Measurements from ENCODE around the gene DLG2.

The DLG2 gene

GRCh38 chr11:83520849-83521248 is 2106.3 kb downstream of the DLG2 start:
- DNase-seq (ENCODE audit: low read depth): no peak

GRCh38 chr11:83511646-83512045 is 2115.5 kb downstream of the DLG2 start:
- DNase-seq (ENCODE audit: low read depth): no peak

DNA sequence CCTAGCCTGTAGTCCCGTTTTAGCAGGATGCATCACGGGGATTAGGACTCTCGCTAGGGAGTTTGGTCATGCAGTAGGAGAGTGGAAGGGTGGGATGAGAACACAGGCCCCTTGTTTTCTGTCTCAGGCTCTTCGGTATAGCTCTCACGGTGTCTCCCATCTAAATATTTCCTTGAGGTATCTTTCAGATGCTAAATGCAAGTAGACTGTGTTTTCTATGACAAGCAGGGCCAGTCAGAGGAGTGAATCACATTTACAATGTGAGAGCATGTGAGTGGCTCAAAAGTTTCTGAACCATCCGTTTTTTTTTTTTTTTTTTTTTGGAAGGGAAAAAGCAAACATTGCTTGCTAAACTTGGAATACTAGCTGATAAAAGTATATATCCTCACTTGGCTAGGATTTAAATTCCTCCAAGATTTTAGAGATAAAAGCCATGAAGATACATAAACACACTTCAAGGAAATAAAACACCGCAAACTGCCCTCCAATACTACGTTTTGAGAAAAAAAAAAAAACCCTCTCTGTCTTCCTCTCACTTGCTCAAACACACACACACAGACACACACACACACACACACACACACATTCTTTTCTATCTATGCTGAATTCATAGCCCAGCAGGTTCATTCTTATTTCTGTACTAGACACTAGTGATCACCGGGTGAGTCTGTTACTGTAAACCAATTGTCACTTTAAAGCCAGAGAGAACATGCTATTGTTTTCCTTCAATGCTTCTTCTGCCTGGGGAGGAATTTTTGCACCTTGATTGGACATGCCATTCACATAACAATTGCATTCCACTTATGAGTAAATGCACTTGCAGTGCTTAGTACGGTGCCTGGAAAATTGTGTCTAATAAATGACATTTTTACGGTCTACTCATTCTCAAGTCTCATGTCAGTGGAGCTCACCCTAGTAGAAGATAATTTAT is 2116.3 kb downstream of the DLG2 start:
- no peak for DNase-seq (ENCODE audit: low read depth)

DNA sequence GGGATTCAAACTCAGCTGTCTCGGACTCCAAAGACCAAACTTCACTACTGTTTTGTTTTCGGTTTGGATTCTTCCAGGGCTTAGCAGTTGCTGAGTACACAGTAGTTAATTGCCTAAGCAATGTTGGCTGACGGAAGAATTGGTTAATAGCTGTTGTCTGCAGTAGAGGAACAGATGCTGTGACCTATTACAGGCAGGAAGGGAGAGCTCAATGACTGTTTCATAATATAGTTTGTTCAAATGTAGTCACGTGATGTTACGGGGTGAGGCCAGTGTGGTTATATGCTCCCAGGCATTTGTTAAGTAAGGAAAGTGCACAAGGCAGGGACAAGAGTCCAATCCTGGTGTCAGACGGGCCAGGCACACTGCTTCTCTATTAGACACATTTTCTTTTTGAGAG is 2118.3 kb downstream of the DLG2 start:
- DNase-seq (ENCODE audit: low read depth): no peak

- DNase-seq (ENCODE audit: low read depth): no peak
Measured at GRCh38 chr11:83502041-83502440, 2125.1 kb downstream of the DLG2 start.

DNA sequence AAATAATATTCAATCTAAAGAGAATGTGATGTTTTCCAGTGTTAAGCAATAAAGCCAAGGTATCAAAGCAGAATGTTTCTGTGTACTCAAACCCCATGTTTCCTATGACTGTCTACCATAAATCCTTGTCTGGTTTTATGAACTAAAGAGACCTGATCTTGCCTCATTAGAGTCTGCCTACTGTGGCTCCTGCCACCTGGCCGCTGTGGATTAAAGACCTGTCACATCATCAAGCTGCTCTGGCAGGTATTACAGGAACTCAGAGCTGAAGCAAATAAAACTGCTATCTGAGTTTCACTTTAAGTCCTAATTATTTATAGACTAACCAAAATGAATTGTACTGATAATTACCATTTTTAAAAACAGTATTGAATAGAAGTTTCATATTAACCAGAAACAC is 2133.2 kb downstream of the DLG2 start:
- no peak for DNase-seq (ENCODE audit: low read depth)

- DNase-seq (ENCODE audit: low read depth): no peak
Measured at GRCh38 chr11:83493034-83493433, 2134.1 kb downstream of the DLG2 start.

GRCh38 chr11:83483808-83484207 is 2143.3 kb downstream of the DLG2 start:
- no peak for DNase-seq (ENCODE audit: low read depth)

DNA sequence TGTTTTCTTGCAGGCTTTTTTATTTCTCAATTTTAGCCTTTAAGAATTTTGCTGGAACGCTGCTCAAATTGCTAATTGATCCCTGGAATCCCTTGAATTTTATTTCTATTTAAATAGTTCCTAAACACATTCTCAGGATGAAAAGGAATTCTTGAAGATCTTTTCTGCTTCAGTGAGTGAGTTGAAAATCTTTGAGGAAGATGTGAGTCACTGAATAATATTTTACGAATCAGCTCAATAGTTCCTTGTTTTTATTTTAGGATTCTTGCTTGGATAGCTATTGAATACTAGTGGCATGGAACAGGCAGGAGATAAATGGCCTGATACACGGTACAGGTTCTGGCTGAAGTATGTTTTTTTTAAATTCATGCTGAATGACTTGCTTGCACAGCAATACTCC is 2146.3 kb downstream of the DLG2 start:
- no peak for DNase-seq (ENCODE audit: low read depth)

- no peak for DNase-seq (ENCODE audit: low read depth)
Measured at GRCh38 chr11:83480251-83480650, 2146.9 kb downstream of the DLG2 start.

DNA sequence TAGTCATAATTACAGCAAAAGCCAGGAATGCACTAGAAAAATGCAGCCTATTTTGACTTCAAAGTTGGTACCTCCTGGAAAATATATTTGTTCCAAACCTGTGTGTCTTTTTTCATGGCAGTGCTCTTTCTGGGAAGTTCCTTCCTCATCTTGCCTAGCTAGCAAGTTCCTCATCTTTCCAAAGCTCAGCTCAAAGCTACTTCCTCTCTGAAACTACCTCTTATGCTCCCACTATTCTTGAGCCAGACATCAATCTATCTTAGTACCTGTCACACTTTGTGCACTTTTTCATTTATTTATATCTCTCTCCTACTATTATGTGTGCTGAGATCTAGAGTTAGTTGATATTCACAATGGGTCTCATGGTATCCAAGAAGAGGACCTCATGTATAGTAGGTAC is 2149.4 kb downstream of the DLG2 start:
- no peak for DNase-seq (ENCODE audit: low read depth)

GRCh38 chr11:83475760-83476159 is 2151.4 kb downstream of the DLG2 start:
- no peak for DNase-seq (ENCODE audit: low read depth)

- no peak for DNase-seq (ENCODE audit: low read depth)
Measured at GRCh38 chr11:83473743-83474142, 2153.4 kb downstream of the DLG2 start.

DNA sequence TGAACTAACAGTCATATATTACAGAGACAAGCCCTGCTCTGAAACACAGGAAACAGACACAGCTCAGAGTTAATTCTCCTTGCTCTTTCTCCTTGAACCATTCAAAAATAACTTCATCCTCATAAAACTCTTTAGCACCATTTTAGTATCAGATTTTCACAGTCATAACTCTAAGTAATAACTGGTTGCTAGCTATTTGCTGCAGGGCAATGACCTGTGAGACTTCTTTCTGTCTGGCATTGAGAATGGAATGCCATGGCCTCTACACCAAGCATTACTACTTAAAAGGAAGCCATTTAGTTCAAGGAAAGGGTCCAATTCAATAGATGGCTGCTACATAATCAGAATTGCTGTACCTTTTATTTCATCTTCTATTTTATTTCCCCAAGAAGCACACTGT is 2154.3 kb downstream of the DLG2 start:
- no peak for DNase-seq (ENCODE audit: low read depth)

DNA sequence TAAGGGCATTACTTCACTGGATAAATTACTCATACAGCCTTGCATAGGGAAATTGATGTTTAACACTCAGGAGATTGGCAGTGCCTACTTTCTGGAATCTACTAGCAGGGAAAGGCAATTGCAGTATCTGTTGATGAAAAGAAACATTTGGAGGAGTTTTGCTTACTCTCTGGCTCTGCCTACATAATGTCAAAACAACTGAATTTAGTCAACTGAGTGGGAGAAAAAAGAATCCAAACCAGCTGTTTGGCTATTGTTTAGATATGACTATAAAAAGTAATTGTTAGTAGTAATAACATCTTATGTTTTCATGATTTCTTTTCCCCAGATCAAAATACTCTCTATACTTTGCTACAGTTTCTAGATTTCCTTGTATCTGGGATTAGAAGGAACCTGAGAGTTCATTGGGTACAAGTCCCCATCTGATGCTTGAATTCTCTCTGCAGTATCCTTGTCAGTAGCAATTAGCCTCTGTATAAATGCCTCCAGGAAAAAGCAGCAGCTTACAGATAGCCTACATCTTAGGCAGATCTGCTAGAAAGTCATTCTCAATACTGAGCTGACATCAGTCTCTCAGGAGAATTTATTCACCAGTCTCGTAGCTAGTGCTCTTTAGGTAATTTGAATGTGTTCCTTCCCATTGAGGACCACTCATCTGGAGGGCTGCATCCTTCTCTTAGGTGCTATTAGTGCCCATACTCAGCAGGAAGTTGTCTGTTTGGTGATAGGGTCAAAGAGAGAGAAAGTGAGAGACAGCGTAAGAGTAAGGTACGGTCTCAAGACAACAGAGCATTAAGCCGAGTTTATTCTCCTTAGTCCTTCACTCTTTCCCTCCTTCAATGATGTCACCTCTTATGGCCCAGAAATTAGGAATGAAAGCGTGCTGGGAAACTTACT is 2155.1 kb downstream of the DLG2 start:
- no peak for DNase-seq (ENCODE audit: low read depth)

DNA sequence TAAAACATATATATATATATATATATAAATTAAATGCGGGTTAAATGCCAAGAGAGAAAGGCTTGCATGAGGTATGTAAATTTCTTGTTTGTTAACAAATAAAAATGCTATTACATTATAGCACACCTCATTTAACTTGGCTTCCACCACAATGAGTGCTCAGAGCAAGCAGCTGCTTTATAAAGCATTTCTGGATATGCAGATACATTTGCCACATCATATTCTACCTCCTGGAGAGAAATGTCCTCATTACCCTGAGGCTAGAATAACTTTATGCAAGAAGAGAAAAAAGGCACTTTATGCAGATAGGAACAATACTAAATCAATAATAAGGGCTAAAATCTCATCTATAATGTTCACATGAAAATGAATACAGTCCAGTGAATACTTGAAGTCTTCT is 2159.3 kb downstream of the DLG2 start:
- no peak for DNase-seq (ENCODE audit: low read depth)

GRCh38 chr11:83464160-83464944 is 2162.8 kb downstream of the DLG2 start:
- DNase-seq (ENCODE audit: low read depth): no peak

DNA sequence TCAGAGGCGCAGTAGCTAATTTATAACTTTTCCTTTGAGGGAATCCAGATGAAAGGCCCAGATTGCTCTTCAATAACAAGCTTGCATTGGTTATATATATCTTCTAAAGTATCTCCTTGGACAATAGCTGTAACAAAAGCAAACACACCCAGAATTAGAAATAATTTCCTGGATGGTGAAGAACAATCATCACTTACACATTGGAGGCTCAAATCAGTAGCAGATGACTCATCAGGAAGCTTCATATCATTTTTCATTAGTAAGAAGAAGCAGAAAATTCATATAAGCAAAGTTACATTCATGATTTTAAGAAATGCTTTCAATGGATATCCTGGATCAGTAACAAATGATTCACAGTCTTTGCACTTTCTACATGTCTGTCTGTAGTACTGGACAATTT is 2167.3 kb downstream of the DLG2 start:
- DNase-seq (ENCODE audit: low read depth): no peak

DNA sequence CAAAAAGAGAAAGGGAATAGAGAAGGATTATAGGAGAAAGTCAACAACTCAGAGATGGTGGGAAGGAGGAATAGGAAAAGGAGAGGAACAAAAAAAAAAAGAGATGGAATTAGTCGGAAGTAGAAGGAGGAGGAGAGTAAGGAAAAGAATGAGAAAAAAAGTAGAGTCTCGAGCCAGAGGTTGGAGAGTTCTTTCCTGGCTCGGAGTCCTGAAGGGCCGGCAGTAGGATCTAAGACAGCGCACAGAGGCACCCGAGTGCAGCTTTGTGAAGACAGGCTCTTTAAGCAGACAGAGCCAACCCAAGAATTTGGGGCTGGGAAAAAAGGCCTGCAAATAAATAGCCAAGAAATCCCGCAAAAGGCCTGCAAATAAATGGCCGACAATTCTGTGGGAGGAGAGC is 2170.6 kb downstream of the DLG2 start:
- DNase-seq (ENCODE audit: low read depth): no peak

DNA sequence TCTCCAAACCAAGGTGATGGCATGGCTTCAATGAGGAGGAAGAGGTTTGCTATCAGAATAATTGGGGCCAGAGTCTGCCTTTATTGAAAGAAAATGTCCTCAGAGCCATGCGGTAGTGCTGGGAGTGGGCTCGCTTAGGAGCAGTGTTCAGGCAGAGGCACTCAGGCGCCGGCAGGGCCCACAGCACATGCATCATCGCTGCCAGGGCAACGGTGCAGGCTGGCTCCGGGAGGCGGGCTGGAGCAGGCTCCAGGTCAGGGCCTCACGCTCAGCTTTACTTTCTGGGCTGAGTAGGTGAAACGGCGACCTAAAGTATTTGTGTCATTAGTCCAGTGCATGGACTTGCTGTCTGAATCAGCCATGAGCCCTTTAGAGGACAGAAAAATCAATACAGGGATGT is 2171.1 kb downstream of the DLG2 start:
- DNase-seq (ENCODE audit: low read depth): no peak

DNA sequence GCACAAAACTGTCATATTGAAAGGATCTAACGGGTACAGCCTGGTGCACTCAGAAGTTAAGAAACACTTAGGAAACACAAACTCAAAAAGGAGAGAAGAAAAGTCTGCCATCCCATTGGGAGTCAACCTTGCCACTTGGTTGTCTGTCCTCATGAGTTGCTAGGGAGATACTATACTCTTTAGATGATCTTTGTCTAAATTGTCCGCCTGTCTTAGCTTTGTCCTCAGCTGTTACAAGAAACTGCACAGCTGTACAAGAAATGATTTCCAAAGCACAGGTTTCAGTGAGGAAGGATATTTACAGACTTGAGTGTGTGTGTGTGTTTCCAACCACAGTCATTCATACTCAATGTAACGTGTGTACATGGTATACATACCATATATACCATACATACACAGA is 2171.8 kb downstream of the DLG2 start:
- no peak for DNase-seq (ENCODE audit: low read depth)

DNA sequence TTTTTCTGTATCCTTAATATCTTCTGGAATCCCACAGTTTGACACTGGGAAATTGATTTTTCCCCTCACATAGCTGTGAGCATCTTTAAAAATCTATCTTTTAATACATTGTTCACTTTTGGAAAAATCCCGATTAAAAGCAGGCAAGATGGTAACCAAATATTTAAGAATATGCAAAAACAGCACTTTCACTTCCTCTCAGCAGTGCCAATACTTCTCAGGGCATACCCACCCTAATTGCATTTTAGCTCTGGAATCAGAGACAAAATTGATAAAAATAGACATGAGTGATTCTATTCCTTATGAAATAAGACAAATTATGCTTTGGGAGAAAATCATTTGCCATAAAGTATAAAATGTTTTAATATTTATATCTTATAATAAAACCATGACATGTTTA is 2172.5 kb downstream of the DLG2 start:
- DNase-seq (ENCODE audit: low read depth): no peak
